B cell (primary cell): Measurements from ENCODE around the gene PGLYRP2. TPM values are rescaled to one million over a fixed set of nuclear protein-coding genes. Genes with fewer than 3 reads are reported as not detected.

Experiments used
- ATAC-seq: fragments of 200-7000 bp; cut with Tn5 transposase; one replicate; pipeline ENCODE4 v1.10.0; 2021; ENCODE audit warnings: low read depth, mild to moderate bottlenecking, moderate number of reproducible peaks, moderate library complexity
- CTCF ChIA-PET: fragments of 350-600 bp; sonication (Branson Sonifier 250); formaldehyde crosslinking; loops from one replicate; lab custom pipeline; 2021; ENCODE audit warnings: antibody characterized with exemption, inconsistent platforms; lab: Charles Lee
- POLR2A ChIA-PET: fragments of 350-600 bp; sonication (Branson Sonifier 250); formaldehyde crosslinking; loops from one replicate; lab custom pipeline; 2021; ENCODE audit warnings: antibody characterized with exemption; lab: Charles Lee
- DNase-seq: peaks from one replicate; pipeline ENCODE4 v3.0.0; 2013
- H2AFZ ChIP-seq: 2 replicates; pipeline ENCODE4 v1.6.1; 2012; ENCODE audit warnings: mild to moderate bottlenecking, low read depth, low read length; ENCODE audit not compliant: insufficient read depth, poor library complexity, severe bottlenecking
- H3K27ac ChIP-seq, 2 donors: 1 replicate in 1 of 2; 2 replicates in 1 of 2; pipeline ENCODE4 v1.5.1; 2012 to 2013; ENCODE audit warnings: low read length in 2 of 2, mild to moderate bottlenecking in 2 of 2, moderate library complexity in 1 of 2
- H3K27me3 ChIP-seq, 4 experiments: fragments of 200-600 bp in 1 of 4; sonication (generic) in 1 of 4; replicated peaks in 1 of 4; 1 replicate in 2 of 4; 2 replicates in 2 of 4; pipeline versions ENCODE4 v1.6.1 to v1.7.0; 2013 to 2016; ENCODE audit warnings: low read length in 3 of 4, mild to moderate bottlenecking in 2 of 4, mixed read lengths in 1 of 4, moderate library complexity in 1 of 4; ENCODE audit not compliant: insufficient read depth in 4 of 4, control insufficient read depth in 3 of 4; ENCODE audit errors: control extremely low read depth in 1 of 4
- H3K36me3 ChIP-seq, 2 experiments: replicated peaks in 1 of 2; 1 replicate in 1 of 2; 2 replicates in 1 of 2; pipeline versions ENCODE4 v1.6.1 to v1.7.1; 2013; ENCODE audit warnings: low read length in 1 of 2; ENCODE audit not compliant: insufficient read depth in 2 of 2, control insufficient read depth in 1 of 2; ENCODE audit errors: control extremely low read depth in 1 of 2, extremely low read depth in 1 of 2
- H3K4me1 ChIP-seq, 2 donors: fragments of 200-600 bp in 1 of 2; sonication (generic) in 1 of 2; 1 replicate in 1 of 2; 2 replicates in 1 of 2; pipeline versions ENCODE4 v1.5.1 to v1.6.1; 2013 to 2017; ENCODE audit warnings: low read length in 2 of 2; ENCODE audit not compliant: control insufficient read depth in 2 of 2, insufficient read depth in 2 of 2
- H3K4me2 ChIP-seq: replicated peaks from 2 replicates; pipeline ENCODE3; 2012; ENCODE audit warnings: mild to moderate bottlenecking, low read depth, low read length; ENCODE audit not compliant: poor library complexity, severe bottlenecking
- H3K4me3 ChIP-seq, 5 experiments: fragments of 200-600 bp in 1 of 5; sonication (generic) in 1 of 5; 1 replicate in 3 of 5; 2 replicates in 2 of 5; pipeline versions ENCODE4 v1.5.1 to v1.7.0; 2011 to 2016; ENCODE audit warnings: low read length in 4 of 5, mild to moderate bottlenecking in 4 of 5, low read depth in 2 of 5, control low read depth in 1 of 5, moderate library complexity in 1 of 5; ENCODE audit not compliant: insufficient read depth in 1 of 5; ENCODE audit errors: control extremely low read depth in 1 of 5, extremely low read depth in 1 of 5
- H3K79me2 ChIP-seq: fragments of 200-600 bp; sonication (generic); one replicate; pipeline ENCODE4 v1.6.0; 2016; ENCODE audit warnings: low read length; ENCODE audit not compliant: control insufficient read depth, insufficient read depth
- H3K9ac ChIP-seq: fragments of 200-600 bp; sonication (generic); 2 replicates; pipeline ENCODE4 v1.6.1; 2017; ENCODE audit warnings: mild to moderate bottlenecking, low read length, moderate library complexity
- H3K9me3 ChIP-seq, 3 donors: one replicate each; pipeline versions ENCODE4 v1.6.1 to v1.7.1; 2013; ENCODE audit warnings: low read length in 2 of 3; ENCODE audit not compliant: control insufficient read depth in 2 of 3, insufficient read depth in 1 of 3; ENCODE audit errors: control extremely low read depth in 1 of 3
- H4K20me1 ChIP-seq: 2 replicates; pipeline ENCODE4 v1.6.0; 2012; ENCODE audit warnings: mild to moderate bottlenecking, low read length; ENCODE audit not compliant: insufficient read depth, control insufficient read depth, poor library complexity, severe bottlenecking
- H3K27ac Mint-ChIP-seq: one replicate; pipeline ENCODE4 v1.8.0; 2021; ENCODE audit warnings: mixed read lengths
- H3K27me3 Mint-ChIP-seq: one replicate; pipeline ENCODE4 v1.8.0; 2021; ENCODE audit warnings: mixed read lengths
- H3K4me1 Mint-ChIP-seq: one replicate; pipeline ENCODE4 v1.8.0; 2021; ENCODE audit warnings: mixed read lengths
- H3K4me3 Mint-ChIP-seq: one replicate; pipeline ENCODE4 v1.8.0; 2021; ENCODE audit warnings: mixed read lengths
- H3K9me3 Mint-ChIP-seq: one replicate; pipeline ENCODE4 v1.8.0; 2022; ENCODE audit warnings: mixed read lengths; ENCODE audit not compliant: insufficient read depth
- EZH2 ChIP-seq: IDR thresholded peaks from 2 replicates; pipeline ENCODE4 v1.6.1; 2012; ENCODE audit warnings: borderline replicate concordance, low read depth, mild to moderate bottlenecking, moderate library complexity, low read length; ENCODE audit not compliant: insufficient read depth, poor library complexity, severe bottlenecking
- WGBS: methylation state at CpG from one replicate; pipeline ENCODE4 v1.1.5; 2013; ENCODE audit warnings: missing lambda C conversion rate; ENCODE audit not compliant: insufficient coverage; 5-methylcytosine and 5-hydroxymethylcytosine counted together
- intact Hi-C: fragments of 100-400 bp; cut with micrococcal nuclease; formaldehyde crosslinking; loops from one replicate; pipeline ENCODE4 v1.10.0; 2022
- polyA plus RNA-seq: library from polyadenylated mRNA; depleted of rRNA; stranded (reverse); fragments of >200 nt; gene quantifications from 2 replicates; pipeline ENCODE4 v1.2.3, GENCODE V29; 2012
- total RNA-seq, 2 donors: library from RNA; stranded (reverse); fragments of 120-200 nt in 1 of 2; gene quantifications; 1 replicate in 1 of 2; 2 replicates in 1 of 2; pipeline versions ENCODE4 v1.2.3 to v1.2.4, GENCODE V29; 2013 to 2022
- TF ChIP-seq, protein P1 (sequence below): fragments of 200-600 bp; IDR thresholded peaks from one replicate; pipeline ENCODE4 v1.8.0; 2022; ENCODE audit warnings: antibody characterized with exemption, mild to moderate bottlenecking

The PGLYRP2 gene
- total and polyA plus RNA-seq, 2 donors (not counting 1 experiment from before 2014, with no cell fraction given) = not detected

GRCh38 chr19:15511671-15512424 lies 32.5 kb upstream of the PGLYRP2 start:
- no peak for ATAC-seq

More at GRCh38 chr19:15511671-15512424, 32.5 kb upstream of the PGLYRP2 start:
- H2AFZ ChIP-seq = no peak overlapping the region
- DNase-seq = no peak
- peaks cover 5 to 16% of the 10 kb centered on the region in 2 donors for H3K4me1 ChIP-seq
- Mint-ChIP-seq H3K4me1 (peaks cover 3% of the 10 kb centered on the region), H3K27me3 (peaks cover 38% of the 10 kb centered on the region), H3K9me3 (no peaks in the 10 kb centered on the region), H3K4me3 (no peak overlapping the region), H3K27ac (no peak overlapping the region)
- no peak overlapping the region for H3K27ac ChIP-seq
- TF ChIP-seq, protein P1, sequence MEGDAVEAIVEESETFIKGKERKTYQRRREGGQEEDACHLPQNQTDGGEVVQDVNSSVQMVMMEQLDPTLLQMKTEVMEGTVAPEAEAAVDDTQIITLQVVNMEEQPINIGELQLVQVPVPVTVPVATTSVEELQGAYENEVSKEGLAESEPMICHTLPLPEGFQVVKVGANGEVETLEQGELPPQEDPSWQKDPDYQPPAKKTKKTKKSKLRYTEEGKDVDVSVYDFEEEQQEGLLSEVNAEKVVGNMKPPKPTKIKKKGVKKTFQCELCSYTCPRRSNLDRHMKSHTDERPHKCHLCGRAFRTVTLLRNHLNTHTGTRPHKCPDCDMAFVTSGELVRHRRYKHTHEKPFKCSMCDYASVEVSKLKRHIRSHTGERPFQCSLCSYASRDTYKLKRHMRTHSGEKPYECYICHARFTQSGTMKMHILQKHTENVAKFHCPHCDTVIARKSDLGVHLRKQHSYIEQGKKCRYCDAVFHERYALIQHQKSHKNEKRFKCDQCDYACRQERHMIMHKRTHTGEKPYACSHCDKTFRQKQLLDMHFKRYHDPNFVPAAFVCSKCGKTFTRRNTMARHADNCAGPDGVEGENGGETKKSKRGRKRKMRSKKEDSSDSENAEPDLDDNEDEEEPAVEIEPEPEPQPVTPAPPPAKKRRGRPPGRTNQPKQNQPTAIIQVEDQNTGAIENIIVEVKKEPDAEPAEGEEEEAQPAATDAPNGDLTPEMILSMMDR = no peak
- TF ChIP-seq EZH2 = no peak
- no peaks in the 10 kb centered on the region for H4K20me1 ChIP-seq
- H3K4me3 ChIP-seq = no peak overlapping the region
- H3K9ac ChIP-seq = no peak overlapping the region
- WGBS = 98% methylated on average over 14 of the region's 19 CpGs
- intact Hi-C loops = no loop called here
- no peaks in the 10 kb centered on the region for H3K79me2 ChIP-seq
- H3K4me2 ChIP-seq = no peak overlapping the region
- CTCF ChIA-PET = no interaction called here
- peaks cover 0 to 27% (median 9%) of the 10 kb centered on the region in 3 donors for H3K9me3 ChIP-seq
- H3K36me3 ChIP-seq = no peaks in the 10 kb centered on the region
- peaks cover 0 to 35% (median 9%) of the 10 kb centered on the region in 4 experiments for H3K27me3 ChIP-seq
- POLR2A ChIA-PET = interaction anchor here (0.5 kb wide), 1 partner anchor 44 kb away, joined by 4 read pairs; no protein-coding TSS in a partner anchor
